ENCODE measurements around the gene SPATA6L.

The SPATA6L gene

DNA sequence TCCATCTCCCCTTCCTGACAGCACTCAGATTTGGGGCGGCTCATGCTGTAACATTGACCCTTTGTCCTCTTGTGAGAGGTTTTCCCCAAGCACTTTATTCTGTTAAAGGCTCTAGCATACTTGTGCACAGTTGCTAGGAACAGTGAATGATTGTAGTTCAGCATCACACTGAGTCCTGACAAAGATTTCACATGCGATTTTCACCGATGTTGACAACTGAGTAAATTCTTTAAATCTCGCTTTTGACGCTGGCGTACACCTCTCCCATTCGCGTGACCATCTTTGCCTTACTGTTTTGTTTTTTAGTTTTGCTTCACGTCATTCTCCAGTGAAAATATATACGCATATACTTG, 13.9 kb upstream of the SPATA6L start:
- H3K4me1 ChIP-seq (ENCODE audit: insufficient read depth, low read length, severe bottlenecking): peaks cover 22% of the 10 kb centered on the region
- peak overlapping the region; percentile 82 for H3K4me2 ChIP-seq (ENCODE audit: low read length)
- peaks cover 22% of the 10 kb centered on the region for H3K79me2 ChIP-seq (ENCODE audit: insufficient read depth, low read length)
- no peaks in the 10 kb centered on the region for H3F3A ChIP-seq (ENCODE audit: insufficient read depth, low read length)
- no peaks in the 10 kb centered on the region for H3K27me3 ChIP-seq (ENCODE audit: insufficient read depth, low read length)
- no peaks in the 10 kb centered on the region for H3K9me2 ChIP-seq (ENCODE audit: low read depth, low read length)
- no peak overlapping the region for H2AFZ ChIP-seq (ENCODE audit: low read length)
- H3K9ac ChIP-seq (ENCODE audit: low read length): peak overlapping the region; percentile 87
- no peaks in the 10 kb centered on the region for H4K20me1 ChIP-seq (ENCODE audit: insufficient read depth, low read length)
- peaks cover 12% of the 10 kb centered on the region; the same call in 1 of the 2 replicates for H3K36me3 ChIP-seq (ENCODE audit: insufficient read depth, low read length)
- H3K9me3 ChIP-seq (ENCODE audit: low read length): no peaks in the 10 kb centered on the region
- H3K4me3 ChIP-seq (ENCODE audit: low read depth, low read length, poor library complexity, severe bottlenecking): peak overlapping the region; percentile 80
- H3K27ac ChIP-seq (ENCODE audit: low read depth, low read length, poor library complexity, severe bottlenecking): peak overlapping the region; percentile 42
- TF ChIP-seq CTCF (IDR thresholded peaks at IDR 0.05; ENCODE audit: low read length) (no peak), EZH2 (IDR thresholded peaks at IDR 0.05; ENCODE audit: borderline replicate concordance, low read length) (no peak)

- 0 out of 2 replicates have a peak, but pooled peaks cover 5% of the 10 kb centered on the region for H3K36me3 ChIP-seq (ENCODE audit: insufficient read depth, low read length)
- H3K4me2 ChIP-seq (ENCODE audit: low read length): peak within 1 kb of the TSS; percentile 82
- peak within 1 kb of the TSS; percentile 87 for H3K9ac ChIP-seq (ENCODE audit: low read length)
- TF ChIP-seq EZH2 (IDR thresholded peaks at IDR 0.05; ENCODE audit: borderline replicate concordance, low read length) (no peak), CTCF (IDR thresholded peaks at IDR 0.05; ENCODE audit: low read length) (peak; percentile 54)
- H3K27ac ChIP-seq (ENCODE audit: low read depth, low read length, poor library complexity, severe bottlenecking): peak within 1 kb of the TSS; percentile 87
- peak within 1 kb of the TSS; percentile 80 for H3K4me3 ChIP-seq (ENCODE audit: low read depth, low read length, poor library complexity, severe bottlenecking)
- no peaks in the 10 kb centered on the region for H3F3A ChIP-seq (ENCODE audit: insufficient read depth, low read length)
- peak within 1 kb of the TSS; percentile 50 for H2AFZ ChIP-seq (ENCODE audit: low read length)
- no peaks in the 10 kb centered on the region for H3K9me3 ChIP-seq (ENCODE audit: low read length)
- H3K27me3 ChIP-seq (ENCODE audit: insufficient read depth, low read length): no peaks in the 10 kb centered on the region
- no peaks in the 10 kb centered on the region for H3K9me2 ChIP-seq (ENCODE audit: low read depth, low read length)
- H3K79me2 ChIP-seq (ENCODE audit: insufficient read depth, low read length): peaks cover 22% of the 10 kb centered on the region
- peaks cover 22% of the 10 kb centered on the region for H3K4me1 ChIP-seq (ENCODE audit: insufficient read depth, low read length, severe bottlenecking)
- H4K20me1 ChIP-seq (ENCODE audit: insufficient read depth, low read length): no peaks in the 10 kb centered on the region
Observed at GRCh38 chr9:4679268-4680172, 13.2 kb upstream of the SPATA6L start, which contains the start of gene CDC37L1. CDC37L1 (plus strand) TSS chr9:4679569; CDS start chr9:4679768, 199 bp downstream.

- Histone ChIP-seq H3K9ac (ENCODE audit: low read length) (peak overlapping the region; percentile 87), H3K36me3 (ENCODE audit: insufficient read depth, low read length) (0 out of 2 replicates have a peak, but pooled peaks cover 5% of the 10 kb centered on the region), H2AFZ (ENCODE audit: low read length) (peak overlapping the region; percentile 50), H4K20me1 (ENCODE audit: insufficient read depth, low read length) (no peaks in the 10 kb centered on the region), H3F3A (ENCODE audit: insufficient read depth, low read length) (no peaks in the 10 kb centered on the region), H3K27ac (ENCODE audit: low read depth, low read length, poor library complexity, severe bottlenecking) (peak overlapping the region; percentile 87), H3K9me3 (ENCODE audit: low read length) (no peaks in the 10 kb centered on the region), H3K4me1 (ENCODE audit: insufficient read depth, low read length, severe bottlenecking) (peaks cover 22% of the 10 kb centered on the region), H3K79me2 (ENCODE audit: insufficient read depth, low read length) (peaks cover 22% of the 10 kb centered on the region), H3K9me2 (ENCODE audit: low read depth, low read length) (no peaks in the 10 kb centered on the region), H3K27me3 (ENCODE audit: insufficient read depth, low read length) (no peaks in the 10 kb centered on the region), H3K4me3 (ENCODE audit: low read depth, low read length, poor library complexity, severe bottlenecking) (peak overlapping the region; percentile 80), H3K4me2 (ENCODE audit: low read length) (peak overlapping the region; percentile 82)
- TF ChIP-seq EZH2 (IDR thresholded peaks at IDR 0.05; ENCODE audit: borderline replicate concordance, low read length) (no peak), CTCF (IDR thresholded peaks at IDR 0.05; ENCODE audit: low read length) (no peak)
Observed at GRCh38 chr9:4678679-4679267, 12.5 kb upstream of the SPATA6L start.
